NOMO-1 (cell line): ENCODE data around the gene GCSH.

Source experiments
- DNase-seq, 2 experiments: peaks; one replicate each; lab custom pipeline; 2025; ENCODE audit not compliant: unreplicated experiment in 2 of 2; lab: John Stamatoyannopoulos, UW

Gene GCSH

GRCh38 chr16:81105946-81106345, 9.8 kb upstream of the GCSH start:
- DNase-seq = no peak

DNA sequence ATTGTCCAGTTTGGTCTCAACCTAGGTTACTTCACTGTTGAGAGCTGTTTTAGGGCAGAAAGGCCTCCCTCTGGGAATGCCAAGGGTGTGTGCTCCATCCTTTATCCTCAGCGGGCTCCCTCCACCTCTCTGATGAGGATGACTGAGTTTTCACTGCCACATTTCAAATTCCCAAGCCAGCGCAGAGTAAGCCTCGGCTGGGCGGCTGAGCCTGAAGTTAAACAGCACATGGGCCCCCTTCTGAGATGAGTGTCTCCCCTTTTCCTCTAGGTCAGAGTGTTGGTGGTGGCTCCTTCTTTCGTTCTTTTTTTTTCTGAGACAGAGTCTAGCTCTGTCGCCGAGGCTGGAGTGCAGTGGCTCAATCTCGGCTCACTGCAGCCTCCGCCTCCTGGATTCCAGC, 5.5 kb upstream of the GCSH start:
- DNase-seq = no peak

GRCh38 chr16:81099958-81100357, 3.8 kb upstream of the GCSH start:
- no peak for DNase-seq

GRCh38 chr16:81097230-81097629, 1.0 kb upstream of the GCSH start:
- DNase-seq = no peak

DNA sequence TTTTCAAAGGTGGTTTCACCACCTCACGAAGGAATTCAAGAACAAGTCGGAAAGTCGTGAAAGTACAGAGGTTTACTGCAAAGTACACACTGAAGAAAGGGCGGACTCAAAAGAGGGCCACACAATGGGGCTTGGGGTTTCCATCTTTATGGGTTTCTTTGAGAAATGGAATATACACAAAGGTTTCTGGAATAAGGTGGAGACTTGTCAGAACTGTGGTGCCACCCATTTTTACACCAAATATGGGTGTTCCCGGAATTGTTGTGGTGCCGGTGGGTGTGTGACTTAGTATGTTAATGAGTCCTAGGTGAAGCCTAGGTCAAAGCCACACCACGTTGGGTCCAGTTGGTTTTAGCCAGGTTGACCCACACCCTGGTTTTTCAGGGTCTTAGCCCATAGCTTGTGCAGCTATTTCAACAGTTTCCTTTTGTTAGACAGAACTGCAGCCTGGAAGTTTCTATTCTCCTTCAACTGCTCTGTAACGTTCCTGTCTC, 567 bp upstream of the GCSH start:
- no peak for DNase-seq

GRCh38 chr16:81095653-81095952, 592 bp downstream of the GCSH start:
- no peak for DNase-seq

DNA sequence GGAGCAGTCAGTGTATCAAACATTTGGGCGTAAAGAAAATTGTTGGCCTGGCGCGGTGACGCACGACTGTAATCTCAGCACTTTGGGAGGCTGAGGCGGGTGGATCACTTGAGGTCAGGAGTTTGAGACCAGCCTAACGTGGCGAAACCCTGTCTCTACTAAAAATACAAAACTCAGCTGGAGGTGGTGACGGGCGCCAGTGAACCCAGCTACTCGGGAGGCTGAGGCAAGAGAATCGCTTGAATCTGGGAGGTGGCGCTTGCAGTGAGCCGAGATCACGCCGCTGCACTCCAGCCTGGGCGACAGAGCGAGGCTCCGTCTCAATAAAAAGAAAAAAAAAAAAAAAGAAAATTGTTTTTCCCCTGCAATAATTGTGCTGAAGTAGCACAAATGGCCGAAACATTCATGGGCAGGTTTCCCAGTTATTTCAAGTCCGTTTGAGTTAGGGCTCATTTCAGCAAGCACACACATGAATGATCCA, 1.4 kb downstream of the GCSH start:
- no peak for DNase-seq

- DNase-seq = no peak
These were observed 7.4 kb downstream of the GCSH start for GRCh38 chr16:81088836-81089235.

DNA sequence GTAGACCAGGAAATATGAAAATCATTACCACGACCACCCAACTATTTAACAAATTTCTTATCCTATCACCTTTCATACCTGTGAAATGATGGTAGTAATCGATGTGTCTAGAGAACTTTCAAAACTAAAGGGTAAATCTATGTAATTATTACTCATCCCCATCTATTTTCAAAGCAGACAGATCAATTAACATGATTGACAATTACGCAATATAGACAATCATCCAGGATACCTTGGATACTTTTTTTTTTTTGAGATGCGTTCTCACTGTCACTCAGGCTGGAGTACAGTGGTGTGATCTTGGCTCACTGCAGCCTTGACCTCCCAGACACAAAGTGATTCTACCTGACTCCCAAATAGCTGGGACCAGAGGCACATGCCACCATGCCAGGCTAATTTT, 15.2 kb downstream of the GCSH start:
- no peak for DNase-seq

GRCh38 chr16:81080233-81080632, 16.0 kb downstream of the GCSH start:
- DNase-seq = no peak

- peak; percentile 87 to 90 for DNase-seq
These were observed 18.9 kb downstream of the GCSH start, which contains the start of gene C16orf46 for GRCh38 chr16:81077076-81077940. C16orf46 (minus strand) TSS chr16:81077238; CDS start chr16:81063955, 13,283 bp downstream.

- peak; percentile 83 to 90 for DNase-seq
These were observed 19.6 kb downstream of the GCSH start for GRCh38 chr16:81076566-81077075.

DNA sequence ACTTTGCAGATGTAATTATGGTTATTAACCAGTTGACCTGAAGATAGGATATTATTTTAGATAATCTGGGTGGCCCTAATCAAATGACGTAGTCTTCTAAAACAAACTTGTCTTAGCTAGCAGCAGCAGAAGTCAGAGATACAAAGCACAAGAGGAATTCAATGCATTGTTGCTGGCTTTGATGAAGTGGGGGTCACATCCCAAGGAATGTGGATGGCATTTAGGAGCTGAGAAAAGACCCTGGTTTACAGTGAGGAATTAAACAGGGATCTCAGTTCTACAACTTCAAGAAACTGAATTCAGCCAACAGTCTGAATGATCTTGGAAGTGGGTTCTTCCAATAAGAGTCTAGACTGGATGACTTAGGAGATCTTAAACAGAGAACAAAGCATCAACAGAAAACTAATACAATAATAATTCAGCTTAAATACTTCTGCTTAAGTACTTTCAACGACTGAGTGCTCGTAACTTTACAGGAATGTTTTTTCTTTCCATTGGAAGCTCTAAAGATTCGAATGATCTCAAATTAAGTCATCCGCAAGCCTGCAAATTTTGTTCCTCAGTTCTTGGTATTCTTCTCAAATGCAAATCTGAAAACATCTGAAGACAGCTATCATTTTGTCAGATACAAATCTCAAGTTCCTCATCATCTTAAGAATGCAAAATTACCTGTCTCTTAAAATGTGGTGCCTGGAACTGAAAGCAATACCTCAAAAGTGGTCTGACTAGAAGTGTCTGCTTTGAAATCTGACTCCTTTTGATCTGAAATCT, 22.4 kb downstream of the GCSH start:
- DNase-seq = no peak

GRCh38 chr16:81071805-81072204, 24.4 kb downstream of the GCSH start:
- no peak for DNase-seq

DNA sequence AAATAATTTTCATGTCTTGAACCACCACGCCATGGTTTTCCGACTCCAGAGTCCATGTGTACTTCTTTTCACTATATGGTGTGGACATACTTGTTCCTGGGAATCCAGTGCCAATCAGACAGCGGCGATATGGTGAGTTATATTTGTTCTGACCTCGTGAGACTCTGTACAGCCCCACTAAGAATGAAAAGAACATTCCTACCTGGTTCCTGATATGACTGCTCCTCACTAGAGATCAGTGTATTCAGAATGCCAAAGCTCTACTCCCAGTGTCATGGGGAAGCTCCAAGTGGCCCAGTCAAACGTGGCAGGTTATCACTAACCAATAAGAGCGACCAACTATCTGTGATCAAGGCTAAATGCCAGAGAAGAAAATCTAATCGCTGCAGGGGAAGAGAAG, 25.2 kb downstream of the GCSH start:
- DNase-seq = no peak

- DNase-seq = no peak
These were observed 27.1 kb downstream of the GCSH start for GRCh38 chr16:81069063-81069462.

- DNase-seq = no peak
These were observed 29.0 kb downstream of the GCSH start for GRCh38 chr16:81067166-81067565.

- DNase-seq = no peak
These were observed 29.5 kb downstream of the GCSH start for GRCh38 chr16:81066681-81067080.

GRCh38 chr16:81061871-81062608, 34.2 kb downstream of the GCSH start:
- DNase-seq = no peak

- DNase-seq = no peak
These were observed 34.9 kb downstream of the GCSH start for GRCh38 chr16:81061307-81061640.
